ENCODE measurements around the gene FAM174B. TPM values are rescaled to one million over a fixed set of nuclear protein-coding genes. Genes with fewer than 3 reads are reported as not detected.
A peak's percentile ranks its signal among the peaks of the same experiment; 100 is the strongest.

Gene FAM174B
- total and polyA plus RNA-seq, 12 donors, result 3.7 to 16.4 (median 9.9) TPM

DNA sequence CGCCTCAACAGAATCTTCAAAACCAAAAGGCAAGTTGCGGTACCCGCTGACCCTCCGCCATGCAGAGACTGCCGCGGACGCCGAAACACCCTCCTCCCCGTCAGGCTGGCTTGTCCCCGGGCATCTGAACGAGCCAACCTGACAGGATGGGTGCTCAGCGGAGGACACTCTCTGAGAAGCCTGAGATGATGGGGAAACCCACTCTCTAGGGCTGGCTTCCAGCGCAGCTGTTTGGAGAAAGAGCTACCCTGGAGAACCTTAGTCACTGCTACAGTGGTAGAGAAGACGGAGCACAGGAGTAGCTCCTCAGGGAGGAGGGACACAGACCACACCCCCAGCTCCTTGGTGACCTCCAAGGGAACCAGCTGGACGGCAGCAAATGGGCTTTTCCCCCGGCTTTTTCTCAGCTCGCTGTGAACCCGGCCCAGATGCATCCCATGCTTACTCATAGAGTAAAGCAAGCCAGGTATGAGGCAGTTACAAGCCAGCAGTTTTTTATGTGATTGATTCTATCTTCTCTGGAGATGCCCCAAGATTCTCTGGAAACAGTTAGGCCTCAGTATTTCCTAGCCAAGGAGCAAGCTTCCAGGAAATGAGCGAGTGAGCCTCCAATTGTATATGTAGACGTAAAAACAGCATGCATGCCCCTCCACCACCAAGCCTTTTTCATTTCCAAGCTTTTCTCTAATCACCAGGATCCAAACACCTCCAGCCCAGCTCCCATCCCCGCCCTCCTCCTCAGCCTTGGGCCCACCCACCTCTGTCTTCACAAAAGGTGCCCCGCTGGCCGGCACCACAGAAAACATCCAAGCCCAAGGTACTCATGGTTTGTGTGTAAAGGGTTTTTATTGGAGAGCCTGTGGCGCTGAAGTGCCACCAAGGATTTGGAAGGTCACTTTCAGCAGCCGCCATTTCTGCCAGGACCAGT, 38.7 kb downstream of the FAM174B start:
- Histone ChIP-seq H3K9me3 (replicated peaks in 1 of 3) (no peaks in the 10 kb centered on the region), H3K4me3 (no peak overlapping the region), H3K27ac (no peak overlapping the region), H3K4me1 (replicated peaks in 1 of 2) (peaks cover 0 to 8% of the 10 kb centered on the region in 2 donors), H3K27me3 (no peaks in the 10 kb centered on the region), H3K36me3 (replicated peaks in 1 of 2) (no peaks in the 10 kb centered on the region)
- peak in 1 of 7 donors; percentile 37 for DNase-seq
- intact Hi-C loops (cut with DNase I), result no loop called here
- TF ChIP-seq, protein P1, sequence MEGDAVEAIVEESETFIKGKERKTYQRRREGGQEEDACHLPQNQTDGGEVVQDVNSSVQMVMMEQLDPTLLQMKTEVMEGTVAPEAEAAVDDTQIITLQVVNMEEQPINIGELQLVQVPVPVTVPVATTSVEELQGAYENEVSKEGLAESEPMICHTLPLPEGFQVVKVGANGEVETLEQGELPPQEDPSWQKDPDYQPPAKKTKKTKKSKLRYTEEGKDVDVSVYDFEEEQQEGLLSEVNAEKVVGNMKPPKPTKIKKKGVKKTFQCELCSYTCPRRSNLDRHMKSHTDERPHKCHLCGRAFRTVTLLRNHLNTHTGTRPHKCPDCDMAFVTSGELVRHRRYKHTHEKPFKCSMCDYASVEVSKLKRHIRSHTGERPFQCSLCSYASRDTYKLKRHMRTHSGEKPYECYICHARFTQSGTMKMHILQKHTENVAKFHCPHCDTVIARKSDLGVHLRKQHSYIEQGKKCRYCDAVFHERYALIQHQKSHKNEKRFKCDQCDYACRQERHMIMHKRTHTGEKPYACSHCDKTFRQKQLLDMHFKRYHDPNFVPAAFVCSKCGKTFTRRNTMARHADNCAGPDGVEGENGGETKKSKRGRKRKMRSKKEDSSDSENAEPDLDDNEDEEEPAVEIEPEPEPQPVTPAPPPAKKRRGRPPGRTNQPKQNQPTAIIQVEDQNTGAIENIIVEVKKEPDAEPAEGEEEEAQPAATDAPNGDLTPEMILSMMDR (IDR thresholded peaks at IDR 0.05), result no peak
- TF ChIP-seq POLR2A (IDR thresholded peaks at IDR 0.05), result no peak
- 89 to 94% (median 92%) methylated on average over 20 to 25 of the region's 25 CpGs for WGBS, 4 donors

DNA sequence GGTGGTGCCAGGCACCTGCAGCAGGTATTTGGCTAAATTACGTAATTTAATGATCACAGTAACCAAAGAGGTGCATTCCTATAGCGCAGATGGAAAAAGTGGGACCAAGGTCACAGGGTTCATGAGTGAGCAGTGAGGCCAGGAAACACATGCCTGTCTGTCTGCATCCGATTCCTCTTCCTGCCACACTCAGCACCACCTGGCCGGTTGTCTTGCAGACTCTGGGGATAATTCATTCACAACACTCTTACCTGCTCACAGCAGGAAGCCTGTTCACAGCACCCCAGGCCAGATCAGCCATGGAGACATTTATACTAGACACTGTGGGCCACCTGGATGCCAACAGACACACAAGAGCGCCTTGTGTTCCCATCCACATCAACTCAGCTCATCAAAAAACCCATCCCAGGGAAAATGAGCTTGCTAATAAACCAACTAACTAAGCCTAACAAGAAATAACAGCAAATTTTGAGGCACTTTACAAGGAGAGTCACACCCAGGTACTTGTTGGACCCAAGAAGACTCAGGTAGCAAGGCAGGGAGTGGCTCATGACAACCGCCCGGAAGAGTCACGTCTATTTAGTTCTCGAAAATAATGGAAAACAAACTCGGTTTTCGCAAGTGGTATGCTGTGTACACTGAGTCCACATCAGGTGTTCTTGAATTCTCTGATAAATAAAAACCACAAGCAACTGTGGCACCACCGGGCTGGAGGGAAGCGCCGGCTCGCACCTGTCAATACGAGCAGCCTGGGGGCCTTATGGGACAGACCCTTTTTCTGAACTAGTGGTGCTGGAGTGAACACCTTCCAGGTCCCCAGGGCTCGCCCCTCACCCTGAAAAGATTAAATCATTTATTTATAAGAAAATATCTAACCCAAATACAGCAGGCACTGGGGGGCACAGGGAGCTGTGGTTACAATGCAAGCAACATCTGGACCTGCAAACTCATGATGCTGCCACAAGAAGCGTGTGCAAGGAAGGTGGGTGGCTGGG, 40.5 kb downstream of the FAM174B start:
- peak in 1 of 7 donors; percentile 45 for DNase-seq
- Histone ChIP-seq H3K27me3 (no peaks in the 10 kb centered on the region), H3K4me3 (no peak overlapping the region), H3K36me3 (replicated peaks in 1 of 2) (no peaks in the 10 kb centered on the region), H3K9me3 (replicated peaks in 1 of 3) (no peaks in the 10 kb centered on the region), H3K27ac (no peak overlapping the region), H3K4me1 (replicated peaks in 1 of 2) (peaks cover 0 to 8% of the 10 kb centered on the region in 2 donors)
- WGBS, 4 donors, result 86 to 92% (median 90%) methylated on average over 16 to 18 of the region's 18 CpGs
- intact Hi-C loops (cut with DNase I), result no loop called here
- no peak for TF ChIP-seq POLR2A (IDR thresholded peaks at IDR 0.05)

DNA sequence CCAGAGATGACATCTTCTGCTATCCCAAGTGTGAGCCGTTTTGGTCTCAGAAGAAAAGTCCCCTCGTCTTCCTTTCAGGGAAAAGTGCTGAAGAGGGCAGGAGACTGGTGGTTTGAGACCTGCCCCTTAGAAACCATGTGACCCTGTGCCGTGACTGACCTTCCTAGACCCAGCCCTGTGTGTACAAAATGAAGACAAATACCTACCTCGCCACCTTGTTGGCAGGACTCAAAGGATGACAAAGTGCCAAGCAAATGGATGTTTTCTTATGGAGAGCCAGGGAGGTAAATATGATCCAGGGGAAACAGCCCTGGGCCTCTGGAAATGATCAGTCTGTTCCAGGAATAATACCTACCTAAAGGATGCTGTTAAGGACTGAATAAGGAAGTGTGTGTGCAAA, 41.3 kb downstream of the FAM174B start:
- H3K4me3 ChIP-seq, result no peak overlapping the region
- intact Hi-C loops (cut with DNase I), result no loop called here
- 72 to 88% (median 86%) methylated on average over 4 of the region's 4 CpGs for WGBS, 4 donors
- peak in 1 of 7 donors; percentile 20 for DNase-seq
- TF ChIP-seq, protein P1 (IDR thresholded peaks at IDR 0.05), result no peak
- TF ChIP-seq POLR2A (IDR thresholded peaks at IDR 0.05), result no peak
- H3K27me3 ChIP-seq, result no peaks in the 10 kb centered on the region
- H3K4me1 ChIP-seq (replicated peaks in 1 of 2), result peaks cover 0 to 8% of the 10 kb centered on the region in 2 donors
- no peaks in the 10 kb centered on the region for H3K36me3 ChIP-seq (replicated peaks in 1 of 2)
- no peaks in the 10 kb centered on the region for H3K9me3 ChIP-seq (replicated peaks in 1 of 3)
- H3K27ac ChIP-seq, result no peak overlapping the region

DNA sequence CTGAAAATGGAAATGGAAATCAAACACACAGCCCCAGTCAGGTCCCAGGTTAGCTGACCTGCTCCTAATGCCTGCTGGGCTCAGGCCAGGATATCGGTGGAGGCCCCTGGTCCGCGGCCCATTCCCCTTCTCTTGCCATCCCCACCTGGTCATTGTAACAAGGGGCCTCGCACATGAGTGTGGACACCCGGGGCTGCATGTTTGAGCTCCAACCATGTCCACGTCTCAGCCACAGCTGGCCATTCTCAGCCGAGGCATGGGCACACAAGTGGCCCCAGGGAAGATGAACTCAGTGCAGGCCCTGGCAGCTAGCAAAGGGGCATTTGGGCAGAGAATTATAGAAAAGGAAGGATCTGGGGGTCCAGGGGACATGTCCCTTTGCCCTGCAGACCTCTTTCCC, 41.7 kb downstream of the FAM174B start:
- Histone ChIP-seq H3K4me3 (no peak overlapping the region), H3K4me1 (replicated peaks in 1 of 2) (peaks cover 0 to 8% of the 10 kb centered on the region in 2 donors), H3K36me3 (replicated peaks in 1 of 2) (no peaks in the 10 kb centered on the region), H3K9me3 (replicated peaks in 1 of 3) (no peaks in the 10 kb centered on the region), H3K27me3 (no peaks in the 10 kb centered on the region), H3K27ac (no peak overlapping the region)
- intact Hi-C loops (cut with DNase I), result no loop called here
- 84 to 96% (median 88%) methylated on average over 7 of the region's 7 CpGs; no CpG with 5 or more reads in 1 of the 4 donors for WGBS, 4 donors
- no peak for TF ChIP-seq POLR2A (IDR thresholded peaks at IDR 0.05)
- TF ChIP-seq, protein P1 (IDR thresholded peaks at IDR 0.05), result no peak
- peak in 1 of 7 donors; percentile 49 for DNase-seq

Measured in adrenal gland (tissue), 12 donors.